Body of pancreas (tissue), 4 donors: Measurements from ENCODE around the gene KAZALD1.

Source experiments
- CTCF ChIP-seq, 7 experiments: fragments of 450-650 bp in 4 of 7; fragments of 200-600 bp in 3 of 7; sonication (generic) in 3 of 7; IDR thresholded peaks; one replicate each; pipeline ENCODE4 v1.5.1; 2016 to 2019; ENCODE audit warnings: antibody characterized with exemption in 7 of 7
- POLR2A ChIP-seq, 3 donors: fragments of 450-650 bp; IDR thresholded peaks; one replicate each; pipeline ENCODE4 v1.6.1; 2016; ENCODE audit warnings: antibody characterized with exemption in 3 of 3, mild to moderate bottlenecking in 2 of 3

- TF ChIP-seq CTCF (IDR thresholded peaks at IDR 0.05) = no peak
- no peak for TF ChIP-seq POLR2A (IDR thresholded peaks at IDR 0.05)
Observed at GRCh38 chr10:101063050-101063525, 1.3 kb downstream of the KAZALD1 start.
